Sigmoid colon (tissue), 3 donors: ENCODE measurements around the gene LMNTD2.

Experiments
- POLR2A ChIP-seq, 2 donors: fragments of 450-650 bp; IDR thresholded peaks; one replicate each; pipeline ENCODE4 v1.6.1; 2016; ENCODE audit warnings: antibody characterized with exemption in 2 of 2, mild to moderate bottlenecking in 2 of 2, moderate library complexity in 2 of 2
- TF ChIP-seq, protein P1 (sequence below), 4 experiments: fragments of 450-650 bp in 3 of 4; fragments of 200-600 bp in 1 of 4; IDR thresholded peaks; one replicate each; pipeline ENCODE4 v1.5.1; 2016 to 2019; ENCODE audit warnings: antibody characterized with exemption in 4 of 4, mild to moderate bottlenecking in 3 of 4, moderate library complexity in 2 of 4

DNA sequence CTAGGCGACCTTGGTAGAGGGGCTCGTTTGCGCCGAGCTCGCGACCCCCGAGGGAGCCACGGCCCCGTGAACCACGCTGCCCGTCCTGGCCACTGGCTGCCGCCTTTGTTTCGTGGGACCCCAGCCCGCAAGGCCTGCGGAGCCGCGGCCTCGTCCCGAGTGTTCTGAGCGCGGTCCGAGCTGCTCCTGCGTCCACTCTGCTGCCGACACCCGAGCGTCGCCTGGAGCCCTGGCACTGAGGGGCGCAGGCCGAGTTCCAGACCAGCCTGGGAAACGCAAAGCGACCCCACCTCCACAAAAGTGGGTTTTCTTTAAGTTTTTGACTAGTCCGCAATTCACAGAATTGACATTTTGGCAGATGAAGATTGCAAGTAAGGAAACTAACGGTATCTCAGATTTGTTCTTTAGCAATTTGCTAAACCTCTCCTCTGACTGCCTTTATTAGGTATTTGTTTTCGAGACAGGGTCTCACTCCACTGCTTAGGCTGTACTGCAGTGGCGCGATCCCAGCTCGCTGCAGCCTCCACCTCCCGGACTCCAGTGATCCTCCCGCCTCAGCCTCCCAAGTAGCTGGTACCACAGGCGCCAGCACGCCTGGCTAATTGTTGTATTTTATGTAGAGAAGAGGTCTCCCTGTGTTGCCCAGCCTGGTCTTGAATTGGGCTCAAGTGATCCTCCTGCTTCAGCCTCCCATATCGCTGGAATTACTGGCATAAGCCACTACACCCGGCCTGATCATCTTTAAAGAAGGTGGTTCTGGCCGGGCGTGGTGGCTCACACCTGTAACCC is 52.6 kb downstream of the LMNTD2 start:
- TF ChIP-seq POLR2A (IDR thresholded peaks at IDR 0.05) = no peak
- TF ChIP-seq, protein P1, sequence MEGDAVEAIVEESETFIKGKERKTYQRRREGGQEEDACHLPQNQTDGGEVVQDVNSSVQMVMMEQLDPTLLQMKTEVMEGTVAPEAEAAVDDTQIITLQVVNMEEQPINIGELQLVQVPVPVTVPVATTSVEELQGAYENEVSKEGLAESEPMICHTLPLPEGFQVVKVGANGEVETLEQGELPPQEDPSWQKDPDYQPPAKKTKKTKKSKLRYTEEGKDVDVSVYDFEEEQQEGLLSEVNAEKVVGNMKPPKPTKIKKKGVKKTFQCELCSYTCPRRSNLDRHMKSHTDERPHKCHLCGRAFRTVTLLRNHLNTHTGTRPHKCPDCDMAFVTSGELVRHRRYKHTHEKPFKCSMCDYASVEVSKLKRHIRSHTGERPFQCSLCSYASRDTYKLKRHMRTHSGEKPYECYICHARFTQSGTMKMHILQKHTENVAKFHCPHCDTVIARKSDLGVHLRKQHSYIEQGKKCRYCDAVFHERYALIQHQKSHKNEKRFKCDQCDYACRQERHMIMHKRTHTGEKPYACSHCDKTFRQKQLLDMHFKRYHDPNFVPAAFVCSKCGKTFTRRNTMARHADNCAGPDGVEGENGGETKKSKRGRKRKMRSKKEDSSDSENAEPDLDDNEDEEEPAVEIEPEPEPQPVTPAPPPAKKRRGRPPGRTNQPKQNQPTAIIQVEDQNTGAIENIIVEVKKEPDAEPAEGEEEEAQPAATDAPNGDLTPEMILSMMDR (IDR thresholded peaks at IDR 0.05) = no peak
